C4-2B (cell line): ENCODE data around the gene MAP7D3.

Experiments used
- H3K27ac ChIP-seq: fragments of 450-650 bp; 2 replicates; pipeline ENCODE4 v1.5.1; 2017
- ZFX ChIP-seq: fragments of 450-650 bp; IDR thresholded peaks from 2 replicates; pipeline ENCODE4 v1.6.1; 2017
- TF ChIP-seq, protein P1 (sequence below): fragments of 450-650 bp; conservative IDR thresholded peaks from 2 replicates; pipeline ENCODE4 v1.5.1; 2017; ENCODE audit warnings: mild to moderate bottlenecking

The MAP7D3 gene

DNA sequence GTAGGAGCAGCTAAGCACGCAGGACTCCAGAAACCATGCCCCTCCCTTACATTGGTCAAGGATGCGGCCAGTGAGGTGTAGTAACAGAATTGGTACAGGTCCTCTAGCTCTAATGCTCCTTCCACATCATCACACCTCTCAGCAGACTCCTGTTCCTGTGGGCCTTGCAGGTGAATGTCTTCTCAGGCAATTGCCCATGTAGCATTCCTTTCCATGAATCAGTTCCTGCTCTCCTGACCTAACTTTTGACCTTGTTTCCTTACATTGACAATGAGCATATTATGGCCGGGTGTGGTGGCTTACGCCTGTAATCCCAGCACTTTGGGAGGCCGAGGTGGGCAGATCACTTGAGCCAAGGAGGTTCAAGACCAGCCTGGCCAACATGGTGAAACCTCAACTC is 31.3 kb downstream of the MAP7D3 start:
- TF ChIP-seq, protein P1, sequence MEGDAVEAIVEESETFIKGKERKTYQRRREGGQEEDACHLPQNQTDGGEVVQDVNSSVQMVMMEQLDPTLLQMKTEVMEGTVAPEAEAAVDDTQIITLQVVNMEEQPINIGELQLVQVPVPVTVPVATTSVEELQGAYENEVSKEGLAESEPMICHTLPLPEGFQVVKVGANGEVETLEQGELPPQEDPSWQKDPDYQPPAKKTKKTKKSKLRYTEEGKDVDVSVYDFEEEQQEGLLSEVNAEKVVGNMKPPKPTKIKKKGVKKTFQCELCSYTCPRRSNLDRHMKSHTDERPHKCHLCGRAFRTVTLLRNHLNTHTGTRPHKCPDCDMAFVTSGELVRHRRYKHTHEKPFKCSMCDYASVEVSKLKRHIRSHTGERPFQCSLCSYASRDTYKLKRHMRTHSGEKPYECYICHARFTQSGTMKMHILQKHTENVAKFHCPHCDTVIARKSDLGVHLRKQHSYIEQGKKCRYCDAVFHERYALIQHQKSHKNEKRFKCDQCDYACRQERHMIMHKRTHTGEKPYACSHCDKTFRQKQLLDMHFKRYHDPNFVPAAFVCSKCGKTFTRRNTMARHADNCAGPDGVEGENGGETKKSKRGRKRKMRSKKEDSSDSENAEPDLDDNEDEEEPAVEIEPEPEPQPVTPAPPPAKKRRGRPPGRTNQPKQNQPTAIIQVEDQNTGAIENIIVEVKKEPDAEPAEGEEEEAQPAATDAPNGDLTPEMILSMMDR = no peak
- no peak for TF ChIP-seq ZFX
- H3K27ac ChIP-seq = no peak overlapping the region

DNA sequence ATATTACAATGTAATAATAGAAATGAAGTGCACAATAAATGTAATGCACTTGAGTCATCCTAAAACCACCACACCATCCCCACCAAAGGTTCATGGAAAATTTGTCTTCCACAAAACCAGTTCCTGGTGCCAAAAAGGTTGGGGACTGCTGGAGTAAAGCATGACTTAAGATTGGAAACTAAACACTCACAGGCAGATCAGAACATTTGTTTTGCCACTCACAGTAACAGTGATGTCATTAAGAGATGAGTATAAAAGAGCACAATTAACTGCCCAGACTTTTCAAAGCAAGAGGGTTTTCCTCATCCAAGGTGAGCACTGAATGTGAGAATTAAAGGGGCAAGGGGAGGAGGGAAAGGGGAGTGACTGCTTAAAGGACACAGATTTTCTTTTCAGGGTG is 35.6 kb downstream of the MAP7D3 start:
- TF ChIP-seq, protein P1 = no peak
- TF ChIP-seq ZFX = no peak
- no peak overlapping the region for H3K27ac ChIP-seq

DNA sequence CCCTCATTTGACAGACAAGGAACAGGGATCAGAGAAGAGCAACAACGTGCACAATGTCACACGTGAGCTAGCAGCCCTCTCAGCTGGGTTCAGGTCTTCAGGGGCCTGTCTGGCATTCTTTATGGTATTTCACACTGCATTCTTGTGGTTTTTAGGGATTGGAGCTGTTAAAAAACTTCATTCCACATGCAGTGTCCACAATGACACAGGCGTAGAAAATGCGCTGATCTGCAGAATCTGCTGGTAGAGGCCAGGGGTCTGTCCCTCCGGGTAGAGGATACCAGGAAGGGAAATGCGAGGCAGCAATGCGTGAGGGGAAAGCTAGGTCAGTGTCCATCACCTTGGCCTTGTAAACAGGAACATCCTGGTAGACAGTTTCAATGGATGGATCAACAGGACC is 36.6 kb downstream of the MAP7D3 start:
- no peak for TF ChIP-seq ZFX
- TF ChIP-seq, protein P1 = no peak
- H3K27ac ChIP-seq = no peak overlapping the region

DNA sequence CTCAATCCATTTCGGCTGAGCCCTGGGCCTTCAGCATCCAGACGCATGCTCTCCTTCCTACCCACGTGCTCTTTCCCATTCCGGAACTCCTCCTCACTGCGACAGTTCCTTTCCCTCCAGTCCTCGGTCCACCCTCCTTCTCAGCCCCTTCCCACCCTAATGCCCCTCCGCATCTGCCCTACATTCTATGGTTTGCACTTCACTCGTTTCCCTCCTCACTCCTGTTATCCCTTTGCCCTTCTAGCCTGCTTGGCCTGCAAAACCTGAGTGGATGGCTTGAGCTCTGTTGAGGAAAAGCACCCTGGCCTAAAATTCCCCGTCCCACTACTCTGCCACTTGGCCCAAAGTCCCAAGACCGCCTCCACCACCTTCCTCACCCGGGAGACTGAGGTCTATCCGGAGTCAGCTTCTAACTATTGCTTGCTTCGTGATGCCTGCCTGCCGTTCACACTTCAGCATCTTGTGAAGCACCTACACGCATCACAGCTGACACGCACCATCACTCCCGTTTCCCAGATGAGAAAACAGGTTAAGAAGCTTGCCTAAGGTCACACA is 38.6 kb downstream of the MAP7D3 start:
- H3K27ac ChIP-seq = no peak overlapping the region
- TF ChIP-seq ZFX = no peak
- TF ChIP-seq, protein P1 = no peak

DNA sequence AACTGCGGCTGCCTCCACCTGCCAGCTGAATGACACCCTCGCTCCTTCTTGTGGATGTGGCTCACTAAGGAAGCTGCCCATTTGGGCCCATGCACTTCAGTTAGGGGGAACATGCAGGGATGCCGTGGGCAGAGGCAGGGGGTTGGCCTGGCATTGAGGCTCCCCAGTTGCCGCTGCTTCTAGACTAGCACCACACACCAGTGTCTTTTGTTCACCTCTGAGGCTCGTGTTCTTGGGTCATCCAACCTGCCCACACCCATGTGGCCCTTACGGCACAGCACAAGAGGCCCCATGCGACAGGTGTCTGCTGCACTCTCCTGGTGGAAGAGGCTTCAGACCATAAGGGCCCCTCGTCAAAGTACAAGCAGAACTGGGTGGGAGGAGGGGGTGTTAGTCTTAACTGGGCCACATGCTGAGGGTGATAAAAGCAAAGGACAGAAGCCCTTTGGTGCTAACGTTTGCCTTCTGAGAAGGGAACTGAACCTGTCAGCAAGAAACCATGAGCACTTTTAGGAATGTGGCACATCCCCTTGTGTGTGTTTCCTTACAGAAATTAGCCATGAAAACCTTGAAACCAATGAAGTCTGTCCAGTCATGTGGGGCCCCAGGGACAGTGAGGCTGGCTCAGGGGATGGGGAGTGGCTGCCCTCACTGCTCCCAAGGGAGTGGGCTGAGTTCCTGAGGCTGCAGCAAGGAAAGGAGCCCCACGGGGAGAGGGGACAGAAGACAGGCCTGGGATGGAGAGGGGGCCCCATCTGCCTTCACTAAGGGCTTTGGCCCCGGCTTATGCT is 39.2 kb downstream of the MAP7D3 start:
- TF ChIP-seq ZFX = no peak
- TF ChIP-seq, protein P1 = no peak
- H3K27ac ChIP-seq = no peak overlapping the region

DNA sequence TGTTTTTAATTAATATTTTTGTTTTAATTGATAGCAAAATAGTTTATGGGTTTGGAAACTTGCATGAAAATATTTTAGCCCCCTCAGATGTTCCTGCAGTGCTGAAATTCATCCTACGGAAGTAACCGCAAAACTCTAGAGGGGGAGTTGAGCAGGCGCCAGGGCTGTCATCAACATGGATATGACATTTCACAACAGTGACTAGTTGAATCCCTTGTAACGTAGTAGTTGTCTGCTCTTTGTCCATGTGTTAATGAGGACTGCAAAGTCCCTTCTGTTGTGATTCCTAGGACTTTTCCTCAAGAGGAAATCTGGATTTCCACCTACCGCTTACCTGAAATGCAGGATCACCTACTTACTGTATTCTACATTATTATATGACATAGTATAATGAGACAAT is 40.4 kb downstream of the MAP7D3 start:
- no peak for TF ChIP-seq ZFX
- TF ChIP-seq, protein P1 = no peak
- H3K27ac ChIP-seq = no peak overlapping the region

DNA sequence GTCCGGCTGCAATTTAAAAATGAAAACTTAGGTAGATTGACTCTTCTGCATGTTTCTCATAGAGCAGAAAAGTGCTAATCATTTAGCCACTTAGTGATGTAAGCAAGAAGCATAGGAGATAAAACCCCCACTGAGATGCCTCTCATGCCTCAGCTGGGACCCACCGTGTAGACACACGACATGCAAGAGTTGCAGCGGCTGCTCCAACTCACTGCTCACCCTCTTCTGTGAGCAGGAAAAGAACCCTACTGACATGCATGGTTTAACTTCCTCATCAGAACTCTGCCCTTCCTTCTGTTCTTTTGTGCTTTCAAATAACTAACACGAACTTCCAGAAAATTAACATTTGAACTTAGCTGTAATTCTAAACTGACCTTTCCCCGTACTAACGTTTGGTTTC is 41.0 kb downstream of the MAP7D3 start:
- no peak for TF ChIP-seq ZFX
- TF ChIP-seq, protein P1 = no peak
- no peak overlapping the region for H3K27ac ChIP-seq
